Measurements from ENCODE around the gene PRRC1.

GRCh38 chr5:127508644-127509373 lies 8.6 kb upstream of the PRRC1 start:
- no peak for TF ChIP-seq CTCF (IDR thresholded peaks at IDR 0.05; ENCODE audit: poor library complexity)
- TF ChIP-seq EZH2 (IDR thresholded peaks at IDR 0.05; ENCODE audit: borderline replicate concordance): no peak

Data from hepatocyte (in vitro differentiated cells).